Measurements from ENCODE around the gene TMEM200C.
A peak's percentile ranks its signal among the peaks of the same experiment; 100 is the strongest.

Gene TMEM200C

GRCh38 chr18:5899835-5900234 lies 4.5 kb upstream of the TMEM200C start:
- Histone ChIP-seq H3K4me3 (no peak overlapping the region), H3K27me3 (peaks cover 0 to 24% of the 10 kb centered on the region in 2 donors)
- intact Hi-C loops (cut with DNase I; ENCODE audit: low total_unique reads), result no loop called here

GRCh38 chr18:5895876-5896740 lies 786 bp upstream of the TMEM200C start:
- no peaks in the 10 kb centered on the region for H3K36me3 ChIP-seq
- intact Hi-C loops (cut with DNase I; ENCODE audit: low total_unique reads), result no loop called here
- DNase-seq, result peak in 1 of 2 donors; percentile 64
- no peak for TF ChIP-seq CTCF (IDR thresholded peaks at IDR 0.05)
- peaks cover 0 to 22% (median 16%) of the 10 kb centered on the region in 4 donors for H3K4me1 ChIP-seq
- peak overlapping the region; percentile 35 to 50 for H3K4me3 ChIP-seq
- no peak overlapping the region for H3K27ac ChIP-seq
- no peaks in the 10 kb centered on the region for H3K9me3 ChIP-seq
- peaks cover 0 to 59% of the 10 kb centered on the region in 2 donors for H3K27me3 ChIP-seq

More at GRCh38 chr18:5899835-5900234, 4.5 kb upstream of the TMEM200C start:
- DNase-seq, result no peak
- Histone ChIP-seq H3K4me1 (peaks cover 0 to 14% (median 11%) of the 10 kb centered on the region in 4 donors), H3K9me3 (no peaks in the 10 kb centered on the region), H3K36me3 (no peaks in the 10 kb centered on the region), H3K27ac (no peak overlapping the region)
- TF ChIP-seq CTCF (IDR thresholded peaks at IDR 0.05), result no peak

- Histone ChIP-seq H3K36me3 (no peaks in the 10 kb centered on the region), H3K4me1 (peaks cover 0 to 33% (median 26%) of the 10 kb centered on the region in 4 donors), H3K9me3 (no peaks in the 10 kb centered on the region), H3K4me3 (peak overlapping the region; percentile 35 to 50), H3K27me3 (peaks cover 0 to 73% of the 10 kb centered on the region in 2 donors), H3K27ac (no peak overlapping the region)
- intact Hi-C loops (cut with DNase I; ENCODE audit: low total_unique reads), result no loop called here
- DNase-seq, result peak in 1 of 2 donors; percentile 54
- no peak for TF ChIP-seq CTCF (IDR thresholded peaks at IDR 0.05)
These were observed 567 bp downstream of the TMEM200C start for GRCh38 chr18:5894611-5895298.

GRCh38 chr18:5893956-5894610 lies 1.2 kb downstream of the TMEM200C start:
- H3K4me3 ChIP-seq, result no peak overlapping the region
- no peaks in the 10 kb centered on the region for H3K36me3 ChIP-seq
- peaks cover 0 to 33% (median 26%) of the 10 kb centered on the region in 4 donors for H3K4me1 ChIP-seq
- no peaks in the 10 kb centered on the region for H3K9me3 ChIP-seq
- peaks cover 0 to 70% of the 10 kb centered on the region in 2 donors for H3K27me3 ChIP-seq
- no peak overlapping the region for H3K27ac ChIP-seq
- no peak for TF ChIP-seq CTCF (IDR thresholded peaks at IDR 0.05)
- intact Hi-C loops (cut with DNase I; ENCODE audit: low total_unique reads), result no loop called here
- DNase-seq, result no peak

GRCh38 chr18:5892823-5893431 lies 2.4 kb downstream of the TMEM200C start:
- TF ChIP-seq CTCF (IDR thresholded peaks at IDR 0.05), result no peak
- H3K27me3 ChIP-seq, result peaks cover 0 to 70% of the 10 kb centered on the region in 2 donors
- H3K9me3 ChIP-seq, result no peaks in the 10 kb centered on the region
- H3K36me3 ChIP-seq, result no peaks in the 10 kb centered on the region
- no peak overlapping the region for H3K4me3 ChIP-seq
- intact Hi-C loops (cut with DNase I; ENCODE audit: low total_unique reads), result no loop called here
- no peak overlapping the region for H3K27ac ChIP-seq
- H3K4me1 ChIP-seq, result peaks cover 0 to 33% (median 26%) of the 10 kb centered on the region in 4 donors
- DNase-seq, result no peak

All from tibial artery (tissue), 4 donors.